Stimulated activated CD4-positive, alpha-beta T cell treated with anti-CD3 and anti-CD28 coated beads, Interleukin-15, amount 100 ng/mL, for 48 hours (primary cell): Measurements from ENCODE around the gene COA5.

ENCODE experiments used
- DNase-seq, 2 donors: peaks; one replicate each; pipeline ENCODE4 v3.0.0-alpha.2; 2020; ENCODE audit warnings: low read depth in 2 of 2

Gene COA5

GRCh38 chr2:98572211-98572610, 36.1 kb downstream of the COA5 start:
- no peak for DNase-seq

- DNase-seq = no peak
Measured at GRCh38 chr2:98571796-98572195, 36.5 kb downstream of the COA5 start.

GRCh38 chr2:98571121-98571701, 37.1 kb downstream of the COA5 start:
- no peak for DNase-seq

- DNase-seq = no peak
Measured at GRCh38 chr2:98570356-98570755, 38.0 kb downstream of the COA5 start.

GRCh38 chr2:98569915-98570314, 38.4 kb downstream of the COA5 start:
- DNase-seq = no peak

- peak; percentile 44 to 57 for DNase-seq
Measured at GRCh38 chr2:98569197-98569793, 39.0 kb downstream of the COA5 start.

- no peak for DNase-seq
Measured at GRCh38 chr2:98568161-98568956, 40.0 kb downstream of the COA5 start.

GRCh38 chr2:98565941-98566340, 42.4 kb downstream of the COA5 start:
- no peak for DNase-seq

- no peak for DNase-seq
Measured at GRCh38 chr2:98565286-98565860, 42.9 kb downstream of the COA5 start.

GRCh38 chr2:98564541-98565132, 43.7 kb downstream of the COA5 start:
- DNase-seq = no peak

- no peak for DNase-seq
Measured at GRCh38 chr2:98563394-98563793, 44.9 kb downstream of the COA5 start.

- DNase-seq = no peak
Measured at GRCh38 chr2:98561902-98562695, 46.2 kb downstream of the COA5 start.

- DNase-seq = no peak
Measured at GRCh38 chr2:98561018-98561417, 47.3 kb downstream of the COA5 start.

- DNase-seq = no peak
Measured at GRCh38 chr2:98560256-98560771, 48.0 kb downstream of the COA5 start.

- DNase-seq = no peak
Measured at GRCh38 chr2:98559581-98559980, 48.7 kb downstream of the COA5 start.

- DNase-seq = no peak
Measured at GRCh38 chr2:98558852-98559530, 49.3 kb downstream of the COA5 start.

- DNase-seq = no peak
Measured at GRCh38 chr2:98556344-98557033, 51.8 kb downstream of the COA5 start.

- DNase-seq = no peak
Measured at GRCh38 chr2:98555696-98556095, 52.6 kb downstream of the COA5 start.

- DNase-seq = no peak
Measured at GRCh38 chr2:98554116-98554861, 54.0 kb downstream of the COA5 start.
